OCI-LY3 (cell line): Measurements from ENCODE around the gene LRTM2.

ENCODE experiments used
- CTCF ChIP-seq: fragments of 200-600, 300-600 bp; sonication (generic); IDR thresholded peaks from 2 replicates; pipeline ENCODE4 v1.5.1; 2014; ENCODE audit warnings: antibody characterized with exemption, low read length, low read depth
- EZH2phosphoT487 ChIP-seq: fragments of 200-600 bp; shearing (Covaris generic); IDR thresholded peaks from 2 replicates; pipeline ENCODE4 v1.6.1; 2018; ENCODE audit warnings: antibody characterized with exemption, mixed run types, low read depth

- TF ChIP-seq CTCF (no peak), EZH2phosphoT487 (no peak)
Measured at GRCh38 chr12:1885599-1886245, 65.4 kb downstream of the LRTM2 start.
